ENCODE data around the gene CDKAL1.

DNA sequence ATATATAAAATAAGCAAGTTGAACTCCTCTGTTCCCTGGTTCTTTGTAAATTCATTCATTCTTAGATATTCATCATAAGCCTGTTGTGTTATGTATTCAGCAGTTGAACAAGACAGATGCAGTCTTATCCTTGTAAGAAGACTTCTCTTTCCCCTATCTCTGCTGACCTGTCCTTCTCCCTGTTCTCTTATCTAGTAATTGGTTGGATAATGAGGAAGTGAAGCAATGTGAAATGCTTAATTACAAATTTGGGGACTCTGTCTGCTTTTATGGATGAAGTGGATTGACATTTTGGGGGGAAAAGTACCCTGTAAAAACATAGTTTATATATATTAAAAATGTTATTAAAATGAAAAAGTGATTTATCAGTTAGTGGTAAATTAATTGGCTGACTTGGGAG is 37.0 kb downstream of the CDKAL1 start:
- TF ChIP-seq EP300 (IDR thresholded peaks at IDR 0.05): no peak
- no peak for TF ChIP-seq POLR2A (IDR thresholded peaks at IDR 0.05)
- TF ChIP-seq, protein P1, sequence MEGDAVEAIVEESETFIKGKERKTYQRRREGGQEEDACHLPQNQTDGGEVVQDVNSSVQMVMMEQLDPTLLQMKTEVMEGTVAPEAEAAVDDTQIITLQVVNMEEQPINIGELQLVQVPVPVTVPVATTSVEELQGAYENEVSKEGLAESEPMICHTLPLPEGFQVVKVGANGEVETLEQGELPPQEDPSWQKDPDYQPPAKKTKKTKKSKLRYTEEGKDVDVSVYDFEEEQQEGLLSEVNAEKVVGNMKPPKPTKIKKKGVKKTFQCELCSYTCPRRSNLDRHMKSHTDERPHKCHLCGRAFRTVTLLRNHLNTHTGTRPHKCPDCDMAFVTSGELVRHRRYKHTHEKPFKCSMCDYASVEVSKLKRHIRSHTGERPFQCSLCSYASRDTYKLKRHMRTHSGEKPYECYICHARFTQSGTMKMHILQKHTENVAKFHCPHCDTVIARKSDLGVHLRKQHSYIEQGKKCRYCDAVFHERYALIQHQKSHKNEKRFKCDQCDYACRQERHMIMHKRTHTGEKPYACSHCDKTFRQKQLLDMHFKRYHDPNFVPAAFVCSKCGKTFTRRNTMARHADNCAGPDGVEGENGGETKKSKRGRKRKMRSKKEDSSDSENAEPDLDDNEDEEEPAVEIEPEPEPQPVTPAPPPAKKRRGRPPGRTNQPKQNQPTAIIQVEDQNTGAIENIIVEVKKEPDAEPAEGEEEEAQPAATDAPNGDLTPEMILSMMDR (IDR thresholded peaks at IDR 0.05): no peak
- TF ChIP-seq POLR2AphosphoS5 (IDR thresholded peaks at IDR 0.05): no peak
